K562 (cell line): ENCODE measurements around the gene ARHGDIA. TPM values are rescaled to one million over a fixed set of nuclear protein-coding genes. Genes with fewer than 3 reads are reported as not detected.

ENCODE experiments used
- CREBBP ChIP-seq: IDR thresholded peaks from one replicate; pipeline ENCODE4 v1.6.1; 2012; ENCODE audit warnings: low read depth, mild to moderate bottlenecking, control low read depth, inconsistent platforms, low read length
- FOS ChIP-seq: IDR thresholded peaks from 3 replicates; pipeline ENCODE4 v1.6.1; 2011; ENCODE audit not compliant: insufficient read length; ENCODE audit errors: extremely low read depth
- GTF2F1 ChIP-seq: IDR thresholded peaks from 2 replicates; pipeline ENCODE4 v1.6.1; 2011; ENCODE audit warnings: low read depth, low read length, improper control_type of control experiment
- MBD1 ChIP-seq: fragments of 250-450 bp; sonication (Bioruptor Pico); IDR thresholded peaks from 2 replicates; pipeline ENCODE4 v1.8.0; 2022; ENCODE audit warnings: inconsistent platforms
- MNT ChIP-seq, 2 experiments: fragments of 450-650 bp; conservative IDR thresholded peaks; 2 replicates each; pipeline ENCODE4 v1.6.1; 2017; ENCODE audit warnings: mild to moderate bottlenecking in 2 of 2, moderate library complexity in 2 of 2
- REST ChIP-seq, 2 experiments: fragments of 450-650 bp; formaldehyde crosslinking in 1 of 2; IDR thresholded peaks; 2 replicates each; pipeline versions ENCODE4 v1.4.0 to v1.6.1; 2014 to 2020; ENCODE audit warnings: mild to moderate bottlenecking in 2 of 2, borderline replicate concordance in 1 of 2, low read depth in 1 of 2
- SIN3A ChIP-seq, 2 experiments: fragments of 150-350 bp in 1 of 2; IDR thresholded peaks; 2 replicates each; pipeline ENCODE4 v1.6.1; 2011 to 2016; ENCODE audit warnings: borderline replicate concordance in 2 of 2, low read depth in 2 of 2, low read length in 2 of 2, mild to moderate bottlenecking in 2 of 2, moderate library complexity in 2 of 2; ENCODE audit not compliant: control insufficient read depth in 1 of 2
- SMARCC2 ChIP-seq: fragments of 450-650 bp; IDR thresholded peaks from 2 replicates; pipeline ENCODE4 v1.6.1; 2017; ENCODE audit warnings: antibody characterized with exemption, moderate library complexity, mild to moderate bottlenecking, low read depth
- TFAP4 ChIP-seq: sonication (generic); formaldehyde crosslinking; IDR thresholded peaks from 2 replicates; pipeline ENCODE4 v1.8.0; 2022; ENCODE audit warnings: missing genetic modification reagents, mild to moderate bottlenecking, moderate library complexity, borderline replicate concordance
- ZNF143 ChIP-seq: sonication (generic); formaldehyde crosslinking; IDR thresholded peaks from 2 replicates; pipeline ENCODE4 v1.9.0; 2022; ENCODE audit warnings: mild to moderate bottlenecking, missing genetic modification reagents
- ZNF431 ChIP-seq: sonication (generic); formaldehyde crosslinking; IDR thresholded peaks from 2 replicates; pipeline ENCODE4 v1.8.0; 2022; ENCODE audit warnings: mild to moderate bottlenecking, missing genetic modification reagents
- ZNF589 ChIP-seq: fragments of 200-800 bp; sonication (Bioruptor generic); IDR thresholded peaks from 2 replicates; pipeline ENCODE4 v1.6.1; 2016; ENCODE audit warnings: low read depth, missing genetic modification characterization, missing compliant biosample characterization
- polyA plus RNA-seq, 8 experiments: library from polyadenylated mRNA; depleted of rRNA in 4 of 8; stranded (reverse) in 5 of 8; unstranded in 3 of 8; fragments of >200 nt; fragmentation: Nextera tagmentation in 2 of 8; fragmentation: Illumina TruSeq in 1 of 8; extraction: Ambion mirVana in 2 of 8; extraction: Trizol in 1 of 8; gene quantifications; 2 replicates each; pipeline versions ENCODE4 v1.2.1 to v1.2.3, GENCODE V29; 2011 to 2014; ENCODE audit warnings: inconsistent platforms in 1 of 8, missing spikeins in 1 of 8
- total RNA-seq, 7 experiments: library from RNA; depleted of rRNA in 6 of 7; stranded (reverse); fragments of >200 nt in 6 of 7; fragmentation: Illumina TruSeq in 2 of 7; extraction: Trizol in 2 of 7; gene quantifications; 2 replicates each; pipeline versions ENCODE4 v1.2.1 to v1.2.3, GENCODE V29; 2011 to 2021; ENCODE audit warnings: low replicate concordance in 1 of 7

The ARHGDIA gene
- total and polyA plus RNA-seq, 9 of the 15 experiments (the other 6 are each of a cell fraction or from before 2014, with no cell fraction given), result 9.6 to 340 (median 97.6) TPM

GRCh38 chr17:81912441-81913309, 41.5 kb upstream of the ARHGDIA start (continued):
- TF ChIP-seq REST (IDR thresholded peaks at IDR 0.05; ENCODE audit: borderline replicate concordance), result peak; percentile 57; the same call in 1 of the 2 replicates
- TF ChIP-seq REST (CRISPR knock-in tag; IDR thresholded peaks at IDR 0.05; ENCODE audit: low read depth), result no peak
- no peak for TF ChIP-seq SMARCC2
- TF ChIP-seq SIN3A (IDR thresholded peaks at IDR 0.05; ENCODE audit: borderline replicate concordance in 2 of 2, control insufficient read depth in 1 of 2, low read depth in 2 of 2, low read length in 2 of 2), result 0 out of 4 replicates have a peak, but pooled peaks of 1 of the 2 experiments have one; percentile 35
- TF ChIP-seq ZNF431 (CRISPR knock-in tag), result 0 out of 2 replicates have a peak, but pooled peaks have one; percentile 10
- peak; percentile 92 for TF ChIP-seq TFAP4 (CRISPR knock-in tag)
- TF ChIP-seq MNT (conservative IDR thresholded peaks at IDR 0.05), result peak; percentile 69 to 79
- TF ChIP-seq FOS, result peak; percentile 24
- TF ChIP-seq CREBBP, result no peak
- no peak for TF ChIP-seq ZNF143
- TF ChIP-seq ZNF589, result no peak
- TF ChIP-seq GTF2F1, result no peak
- TF ChIP-seq MBD1 (CRISPR knock-in tag), result peak; percentile 44; the same call in 1 of the 2 replicates
